SK-N-SH treated with all-trans-retinoic acid at 6 μM for 48 hours (cell line): Measurements from ENCODE around the gene MRPL52.
A peak's percentile ranks its signal among the peaks of the same experiment; 100 is the strongest.

ENCODE experiments used
- ATAC-seq: fragments of 200-7000 bp; cut with Tn5 transposase; 3 replicates; pipeline ENCODE4 v1.9.1; 2020; ENCODE audit warnings: mild to moderate bottlenecking, moderate library complexity
- ARNTL ChIP-seq: fragments of 450-650 bp; formaldehyde crosslinking; IDR thresholded peaks from 2 replicates; pipeline ENCODE4 v1.5.0; 2020; ENCODE audit warnings: low read depth, mild to moderate bottlenecking, moderate library complexity, borderline replicate concordance
- BACH2 ChIP-seq: fragments of 250-450 bp; sonication (Bioruptor Pico); IDR thresholded peaks from 2 replicates; pipeline ENCODE4 v1.9.0; 2021; ENCODE audit warnings: mild to moderate bottlenecking, borderline replicate concordance
- CREB5 ChIP-seq: fragments of 250-450 bp; sonication (Bioruptor Pico); IDR thresholded peaks from 2 replicates; pipeline ENCODE4 v1.5.1; 2020; ENCODE audit warnings: low read depth, mild to moderate bottlenecking, moderate library complexity
- CSDC2 ChIP-seq: fragments of 250-450 bp; sonication (Bioruptor Pico); IDR thresholded peaks from 2 replicates; pipeline ENCODE4 v1.5.0; 2020; ENCODE audit warnings: mild to moderate bottlenecking, moderate library complexity
- CSRNP3 ChIP-seq: fragments of 250-450 bp; sonication (Bioruptor Pico); IDR thresholded peaks from 2 replicates; pipeline ENCODE4 v1.5.1; 2021; ENCODE audit warnings: mild to moderate bottlenecking, moderate library complexity
- ESRRG ChIP-seq: fragments of 250-450 bp; sonication (Bioruptor Pico); IDR thresholded peaks from 2 replicates; pipeline ENCODE4 v1.6.1; 2021; ENCODE audit warnings: mild to moderate bottlenecking
- GLIS3 ChIP-seq: fragments of 250-450 bp; sonication (Bioruptor Pico); IDR thresholded peaks from 2 replicates; pipeline ENCODE4 v1.5.0; 2020; ENCODE audit warnings: mild to moderate bottlenecking, moderate library complexity
- ISL1 ChIP-seq: fragments of 250-450 bp; sonication (Bioruptor Pico); IDR thresholded peaks from 2 replicates; pipeline ENCODE4 v2.1.2; 2022; ENCODE audit warnings: mild to moderate bottlenecking, moderate library complexity
- PATZ1 ChIP-seq: fragments of 250-450 bp; sonication (Bioruptor Pico); IDR thresholded peaks from 2 replicates; pipeline ENCODE4 v1.8.0; 2020; ENCODE audit warnings: mild to moderate bottlenecking, moderate library complexity, borderline replicate concordance
- POU6F1 ChIP-seq: fragments of 250-450 bp; sonication (Bioruptor Pico); IDR thresholded peaks from 2 replicates; pipeline ENCODE4 v1.8.0; 2021; ENCODE audit warnings: low read depth, mild to moderate bottlenecking, moderate library complexity, borderline replicate concordance
- RARB ChIP-seq: fragments of 250-450 bp; sonication (Bioruptor Pico); IDR thresholded peaks from 2 replicates; pipeline ENCODE4 v1.8.0; 2021; ENCODE audit warnings: mild to moderate bottlenecking, moderate library complexity
- SNAI2 ChIP-seq: fragments of 250-450 bp; sonication (Bioruptor Pico); IDR thresholded peaks from 2 replicates; pipeline ENCODE4 v1.5.0; 2020; ENCODE audit warnings: mild to moderate bottlenecking, moderate library complexity
- TOX ChIP-seq: fragments of 250-450 bp; sonication (Bioruptor Pico); IDR thresholded peaks from 2 replicates; pipeline ENCODE4 v1.8.0; 2021; ENCODE audit warnings: mild to moderate bottlenecking, moderate library complexity, borderline replicate concordance
- TSHZ2 ChIP-seq: fragments of 250-450 bp; sonication (Bioruptor Pico); IDR thresholded peaks from 2 replicates; pipeline ENCODE4 v1.5.0; 2020; ENCODE audit warnings: mild to moderate bottlenecking, moderate library complexity
- ZC3H10 ChIP-seq: fragments of 250-450 bp; sonication (Bioruptor Pico); IDR thresholded peaks from 2 replicates; pipeline ENCODE4 v1.5.1; 2021; ENCODE audit warnings: mild to moderate bottlenecking, moderate library complexity
- ZFP3 ChIP-seq: fragments of 250-450 bp; sonication (Bioruptor Pico); IDR thresholded peaks from 2 replicates; pipeline ENCODE4 v1.5.0; 2020; ENCODE audit warnings: mild to moderate bottlenecking, moderate library complexity
- ZFP30 ChIP-seq: fragments of 450-650 bp; formaldehyde crosslinking; IDR thresholded peaks from 2 replicates; pipeline ENCODE4 v1.5.0; 2022; ENCODE audit warnings: mild to moderate bottlenecking, moderate library complexity
- ZNF565 ChIP-seq: fragments of 450-650 bp; formaldehyde crosslinking; conservative IDR thresholded peaks from 2 replicates; pipeline ENCODE4 v1.5.0; 2020; ENCODE audit warnings: low read depth, mild to moderate bottlenecking, moderate library complexity
- ZNF70 ChIP-seq: fragments of 450-650 bp; formaldehyde crosslinking; IDR thresholded peaks from 2 replicates; pipeline ENCODE4 v1.5.0; 2020; ENCODE audit warnings: mild to moderate bottlenecking, moderate library complexity
- ZNF8 ChIP-seq: fragments of 450-650 bp; formaldehyde crosslinking; IDR thresholded peaks from 2 replicates; pipeline ENCODE4 v1.5.0; 2020; ENCODE audit warnings: mild to moderate bottlenecking, moderate library complexity

MRPL52 gene

GRCh38 chr14:22814941-22815713 is 14.6 kb upstream of the MRPL52 start, which contains the start of gene SLC7A7:
Gene SLC7A7, minus strand, starts transcription at chr14:22815435. Its CDS starts 2,037 bp downstream, at chr14:22813398.
- TF ChIP-seq RARB (CRISPR knock-in tag) (no peak), TSHZ2 (CRISPR knock-in tag) (no peak), POU6F1 (CRISPR knock-in tag) (no peak), ISL1 (no peak), CSDC2 (CRISPR knock-in tag) (no peak), ZNF565 (CRISPR knock-in tag) (no peak), ESRRG (CRISPR knock-in tag) (no peak), GLIS3 (CRISPR knock-in tag) (no peak), SNAI2 (no peak), CREB5 (CRISPR knock-in tag) (no peak), ZFP3 (no peak), ZFP30 (CRISPR knock-in tag) (no peak), ARNTL (CRISPR knock-in tag) (no peak), PATZ1 (CRISPR knock-in tag) (no peak), ZNF8 (CRISPR knock-in tag) (no peak), ZNF70 (CRISPR knock-in tag) (no peak), BACH2 (no peak), TOX (no peak)
- no peak for ATAC-seq

GRCh38 chr14:22819151-22819988 is 10.3 kb upstream of the MRPL52 start:
- TF ChIP-seq CSRNP3 (CRISPR knock-in tag) (no peak), ZFP30 (CRISPR knock-in tag) (no peak), ZC3H10 (CRISPR knock-in tag) (no peak), TSHZ2 (CRISPR knock-in tag) (no peak), SNAI2 (no peak), ZNF8 (CRISPR knock-in tag) (no peak), CSDC2 (CRISPR knock-in tag) (no peak), PATZ1 (CRISPR knock-in tag) (no peak), POU6F1 (CRISPR knock-in tag) (no peak), ESRRG (CRISPR knock-in tag) (no peak)
- ATAC-seq: peak; percentile 62
